OCI-LY7 (cell line): ENCODE results near the gene EVX1.

Experiments used
- CTCF ChIP-seq: fragments of 200-600 bp; sonication (generic); conservative IDR thresholded peaks from 2 replicates; pipeline ENCODE4 v1.5.1; 2014; ENCODE audit warnings: mild to moderate bottlenecking, antibody characterized with exemption, low read length, moderate library complexity, mixed read lengths
- EZH2phosphoT487 ChIP-seq: fragments of 200-600 bp; sonication (generic); IDR thresholded peaks from 2 replicates; pipeline ENCODE4 v1.6.1; 2018; ENCODE audit warnings: low read depth, borderline replicate concordance, mild to moderate bottlenecking, mixed run types, antibody characterized with exemption, low read length, moderate library complexity, mixed read lengths

- no peak for TF ChIP-seq CTCF
- no peak for TF ChIP-seq EZH2phosphoT487
These were observed 39.8 kb upstream of the EVX1 start for GRCh38 chr7:27202862-27203134.
